Islet of Langerhans (tissue), 1 donor: ENCODE results near the gene EID3.

ENCODE experiments used
- FAIRE-seq: peaks from one replicate; lab custom pipeline; 2011; peaks lifted over from hg19 to GRCh38; lab: Jason Lieb, UNC

Gene EID3

GRCh38 chr12:104340177-104340576 lies 36.6 kb downstream of the EID3 start:
- FAIRE-seq: no peak

GRCh38 chr12:104340925-104341611 lies 37.5 kb downstream of the EID3 start:
- no peak for FAIRE-seq

GRCh38 chr12:104342147-104342546 lies 38.6 kb downstream of the EID3 start:
- FAIRE-seq: no peak

- FAIRE-seq: no peak
Observed at GRCh38 chr12:104342635-104343249, 39.2 kb downstream of the EID3 start.

DNA sequence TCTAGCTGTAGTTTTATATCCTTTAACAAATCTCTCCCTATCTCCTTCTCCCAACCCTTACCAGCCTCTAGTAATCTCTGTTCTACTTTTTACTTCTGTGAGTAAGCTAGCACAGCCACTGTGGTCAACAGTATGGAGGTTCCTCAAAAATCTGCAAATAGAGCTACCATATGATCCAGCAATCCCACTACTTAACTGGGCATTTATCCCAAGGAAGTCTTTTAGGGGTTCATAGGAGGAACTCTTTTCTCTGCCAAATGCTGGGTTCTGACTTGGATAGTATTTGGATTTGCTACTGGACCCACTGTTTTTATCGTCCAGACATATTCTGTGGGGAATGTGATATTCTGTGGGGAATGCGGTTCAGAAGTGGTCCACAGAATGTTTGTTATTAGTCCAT lies 41.1 kb downstream of the EID3 start:
- no peak for FAIRE-seq

DNA sequence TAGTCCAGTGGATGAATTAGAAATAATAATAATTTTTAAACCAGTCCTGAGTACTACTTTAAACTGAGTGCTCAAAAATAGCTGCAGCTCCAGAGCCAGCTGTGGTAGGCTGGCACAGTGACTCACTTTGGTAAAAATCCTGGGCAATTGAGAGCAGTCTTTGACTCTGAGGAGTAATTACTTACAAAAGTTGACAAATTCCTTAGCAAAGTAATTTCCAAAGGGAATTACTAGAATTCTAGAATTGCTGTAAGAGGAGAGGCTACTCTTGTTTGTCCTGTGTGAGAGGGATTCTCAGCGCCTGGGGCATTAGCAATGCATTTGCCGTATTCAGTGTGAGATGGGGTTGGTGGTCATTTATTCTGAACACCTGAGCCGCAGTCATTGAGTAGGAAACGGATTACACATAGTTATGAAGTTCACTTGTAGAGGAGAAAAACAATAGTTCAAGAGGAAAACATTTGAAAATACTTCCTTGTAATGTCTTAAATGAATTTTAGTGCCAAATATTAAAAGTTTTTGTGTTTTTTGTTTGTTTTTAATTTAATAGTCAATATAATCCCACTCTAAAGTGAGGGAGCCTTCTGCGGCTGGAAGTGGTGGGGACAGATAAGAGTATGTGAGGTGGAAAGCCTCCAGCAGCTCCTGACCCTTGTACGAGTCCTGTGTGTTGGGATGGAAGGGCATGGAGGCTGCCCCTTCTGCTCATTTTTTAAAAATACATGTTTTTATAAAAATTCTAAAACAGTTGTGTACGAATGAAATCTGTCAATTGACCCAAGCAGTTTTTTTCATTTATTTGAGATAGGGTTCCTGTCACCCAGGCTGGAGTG lies 41.9 kb downstream of the EID3 start:
- no peak for FAIRE-seq

GRCh38 chr12:104347374-104348075 lies 44.0 kb downstream of the EID3 start:
- no peak for FAIRE-seq

GRCh38 chr12:104348283-104348993 lies 44.9 kb downstream of the EID3 start:
- FAIRE-seq: no peak

GRCh38 chr12:104348994-104349494 lies 45.5 kb downstream of the EID3 start:
- no peak for FAIRE-seq

GRCh38 chr12:104350211-104351056 lies 46.9 kb downstream of the EID3 start:
- no peak for FAIRE-seq

DNA sequence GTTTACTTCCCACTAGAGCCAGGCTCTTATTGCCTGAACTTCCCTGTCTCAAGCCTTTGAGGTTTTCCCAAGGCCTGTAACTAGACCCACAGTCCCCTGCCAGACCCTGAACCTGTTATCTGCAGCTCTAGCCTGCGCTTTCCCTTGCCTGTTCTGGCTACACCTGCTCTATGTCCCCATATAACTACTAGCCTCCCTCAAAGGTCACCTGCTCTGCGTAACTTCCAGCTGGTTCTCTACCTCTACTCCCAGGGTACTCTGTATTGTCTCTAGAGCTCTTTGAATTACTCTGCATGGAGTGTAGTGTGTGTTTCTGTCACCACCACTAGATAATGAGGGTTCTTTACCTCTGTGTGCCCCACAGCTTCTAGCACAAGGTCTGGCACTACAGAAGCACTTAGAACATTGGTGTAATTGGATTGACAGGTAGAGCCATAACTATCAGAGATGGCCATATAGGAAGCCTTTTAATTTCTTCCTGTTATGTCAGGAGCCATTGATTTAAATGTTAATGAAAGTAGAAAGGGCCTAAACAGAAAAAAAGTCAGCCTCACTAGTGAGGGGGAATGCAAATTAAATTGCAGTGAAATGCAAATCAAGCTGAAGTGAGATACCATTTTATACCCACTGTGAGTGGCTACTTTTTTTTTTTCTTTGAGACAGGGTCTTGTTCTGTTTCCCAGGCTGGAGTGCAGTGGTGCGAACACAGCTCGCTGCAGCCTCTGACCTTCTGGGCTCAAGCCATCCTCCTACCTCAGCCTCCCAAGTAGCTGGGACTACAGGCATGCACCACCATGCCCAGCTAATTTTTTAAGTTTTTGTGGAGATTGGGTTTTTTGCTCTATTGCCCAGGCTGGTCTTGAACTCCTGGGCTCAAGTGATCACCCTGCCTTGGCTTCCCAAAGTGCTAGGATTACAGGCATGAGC lies 47.8 kb downstream of the EID3 start:
- FAIRE-seq: no peak

DNA sequence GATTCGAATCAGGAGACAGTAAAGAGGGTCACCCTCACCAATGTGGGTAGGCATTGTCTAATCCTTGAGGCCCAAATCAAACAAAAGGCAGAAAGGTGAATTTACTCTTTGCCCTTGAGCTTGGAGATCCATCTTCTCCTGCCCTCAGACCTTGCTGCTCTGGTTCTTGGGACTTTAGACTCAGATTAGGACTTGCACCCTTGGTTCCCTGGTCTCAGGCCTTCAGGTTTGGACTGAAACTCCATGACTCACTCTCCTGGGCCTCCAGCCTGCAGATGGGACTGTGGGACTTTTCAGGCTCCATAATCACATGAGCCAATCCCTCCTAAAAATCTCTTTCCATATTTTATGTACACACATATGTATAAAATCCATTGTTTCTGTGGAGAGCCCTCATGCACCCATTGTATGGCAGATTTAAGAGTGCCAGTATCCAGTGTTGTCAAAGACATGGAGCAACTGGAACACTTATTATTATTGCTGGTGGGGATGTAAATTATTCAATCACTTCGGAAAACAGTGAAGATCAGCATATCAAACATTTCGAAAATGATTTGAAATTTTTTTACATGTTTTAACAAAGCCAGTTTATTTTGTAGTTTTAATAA lies 48.7 kb downstream of the EID3 start:
- FAIRE-seq: no peak

- FAIRE-seq: no peak
Observed at GRCh38 chr12:104353012-104353981, 49.8 kb downstream of the EID3 start.

- FAIRE-seq: no peak
Observed at GRCh38 chr12:104354167-104354867, 50.8 kb downstream of the EID3 start.
